Muscle layer of colon (tissue), 2 donors: Measurements from ENCODE around the gene VPS39.

Experiments
- H3K27ac ChIP-seq: one replicate; pipeline ENCODE4 v1.7.0; 2013; ENCODE audit warnings: low read depth, mild to moderate bottlenecking, low read length, moderate library complexity
- H3K27me3 ChIP-seq, 2 donors: one replicate each; pipeline ENCODE4 v1.7.0; 2013; ENCODE audit warnings: low read length in 2 of 2, mild to moderate bottlenecking in 2 of 2; ENCODE audit not compliant: insufficient read depth in 2 of 2, control insufficient read depth in 1 of 2
- H3K36me3 ChIP-seq: one replicate; pipeline ENCODE4 v1.7.0; 2013; ENCODE audit warnings: mild to moderate bottlenecking, low read length; ENCODE audit not compliant: insufficient read depth
- H3K4me1 ChIP-seq: one replicate; pipeline ENCODE4 v1.7.0; 2013; ENCODE audit warnings: mild to moderate bottlenecking, low read length; ENCODE audit not compliant: insufficient read depth
- H3K4me3 ChIP-seq, 2 donors: one replicate each; pipeline ENCODE4 v1.7.0; 2013; ENCODE audit warnings: low read length in 2 of 2, low read depth in 1 of 2, mild to moderate bottlenecking in 1 of 2, moderate library complexity in 1 of 2
- H3K9ac ChIP-seq: one replicate; pipeline ENCODE4 v1.7.0; 2013; ENCODE audit warnings: low read length
- H3K9me3 ChIP-seq: one replicate; pipeline ENCODE4 v1.7.0; 2013; ENCODE audit warnings: mild to moderate bottlenecking, low read length
- donor health status: abdominal sarcoma.
- donor health status: Adenocarcinoma of cecum.

Gene VPS39

GRCh38 chr15:42218953-42219592, 11.0 kb upstream of the VPS39 start:
- no peaks in the 10 kb centered on the region for H3K4me1 ChIP-seq
- H3K27me3 ChIP-seq, result no peaks in the 10 kb centered on the region
- no peaks in the 10 kb centered on the region for H3K9me3 ChIP-seq
- H3K27ac ChIP-seq, result no peak overlapping the region
- H3K4me3 ChIP-seq, result no peak overlapping the region
- peaks cover 39% of the 10 kb centered on the region for H3K36me3 ChIP-seq
- no peak overlapping the region for H3K9ac ChIP-seq

- Histone ChIP-seq H3K4me1 (no peaks in the 10 kb centered on the region), H3K36me3 (peaks cover 37% of the 10 kb centered on the region), H3K9me3 (no peaks in the 10 kb centered on the region), H3K4me3 (no peak overlapping the region), H3K27ac (no peak overlapping the region), H3K27me3 (no peaks in the 10 kb centered on the region), H3K9ac (no peak overlapping the region)
Measured at GRCh38 chr15:42217568-42217967, 9.5 kb upstream of the VPS39 start.

GRCh38 chr15:42215913-42216829, 8.1 kb upstream of the VPS39 start:
- Histone ChIP-seq H3K4me1 (no peaks in the 10 kb centered on the region), H3K9me3 (no peaks in the 10 kb centered on the region), H3K27me3 (no peaks in the 10 kb centered on the region), H3K9ac (no peak overlapping the region), H3K36me3 (peaks cover 48% of the 10 kb centered on the region), H3K4me3 (no peak overlapping the region), H3K27ac (no peak overlapping the region)

GRCh38 chr15:42214600-42214999, 6.5 kb upstream of the VPS39 start:
- H3K9me3 ChIP-seq, result no peaks in the 10 kb centered on the region
- no peak overlapping the region for H3K4me3 ChIP-seq
- peaks cover 48% of the 10 kb centered on the region for H3K36me3 ChIP-seq
- H3K4me1 ChIP-seq, result no peaks in the 10 kb centered on the region
- H3K27ac ChIP-seq, result no peak overlapping the region
- H3K27me3 ChIP-seq, result no peaks in the 10 kb centered on the region
- no peak overlapping the region for H3K9ac ChIP-seq

- no peak overlapping the region for H3K4me3 ChIP-seq
- H3K9me3 ChIP-seq, result no peaks in the 10 kb centered on the region
- H3K36me3 ChIP-seq, result peaks cover 38% of the 10 kb centered on the region
- no peak overlapping the region for H3K27ac ChIP-seq
- no peaks in the 10 kb centered on the region for H3K27me3 ChIP-seq
- H3K9ac ChIP-seq, result no peak overlapping the region
- H3K4me1 ChIP-seq, result no peaks in the 10 kb centered on the region
Measured at GRCh38 chr15:42213511-42213910, 5.4 kb upstream of the VPS39 start.

GRCh38 chr15:42210696-42211095, 2.6 kb upstream of the VPS39 start:
- Histone ChIP-seq H3K9me3 (no peaks in the 10 kb centered on the region), H3K4me1 (peaks cover 18% of the 10 kb centered on the region), H3K36me3 (peaks cover 21% of the 10 kb centered on the region), H3K4me3 (no peak overlapping the region), H3K27me3 (no peaks in the 10 kb centered on the region), H3K9ac (no peak overlapping the region), H3K27ac (no peak overlapping the region)

GRCh38 chr15:42206406-42206805, 1.7 kb downstream of the VPS39 start:
- Histone ChIP-seq H3K27me3 (no peaks in the 10 kb centered on the region), H3K4me3 (no peak overlapping the region), H3K9me3 (no peaks in the 10 kb centered on the region), H3K4me1 (peaks cover 18% of the 10 kb centered on the region), H3K27ac (no peak overlapping the region), H3K9ac (no peak overlapping the region), H3K36me3 (peaks cover 4% of the 10 kb centered on the region)

GRCh38 chr15:42203891-42204290, 4.2 kb downstream of the VPS39 start:
- Histone ChIP-seq H3K27me3 (no peaks in the 10 kb centered on the region), H3K36me3 (peaks cover 6% of the 10 kb centered on the region), H3K4me3 (no peak overlapping the region), H3K9ac (no peak overlapping the region), H3K4me1 (peaks cover 18% of the 10 kb centered on the region), H3K27ac (no peak overlapping the region), H3K9me3 (no peaks in the 10 kb centered on the region)

- no peaks in the 10 kb centered on the region for H3K27me3 ChIP-seq
- H3K4me1 ChIP-seq, result peaks cover 18% of the 10 kb centered on the region
- no peak overlapping the region for H3K27ac ChIP-seq
- peaks cover 12% of the 10 kb centered on the region for H3K36me3 ChIP-seq
- no peaks in the 10 kb centered on the region for H3K9me3 ChIP-seq
- H3K4me3 ChIP-seq, result no peak overlapping the region
- H3K9ac ChIP-seq, result no peak overlapping the region
Measured at GRCh38 chr15:42202653-42203052, 5.5 kb downstream of the VPS39 start.

GRCh38 chr15:42201801-42202200, 6.3 kb downstream of the VPS39 start:
- H3K27ac ChIP-seq, result no peak overlapping the region
- H3K4me1 ChIP-seq, result peaks cover 10% of the 10 kb centered on the region
- no peaks in the 10 kb centered on the region for H3K9me3 ChIP-seq
- H3K36me3 ChIP-seq, result peaks cover 16% of the 10 kb centered on the region
- H3K27me3 ChIP-seq, result no peaks in the 10 kb centered on the region
- no peak overlapping the region for H3K4me3 ChIP-seq
- no peak overlapping the region for H3K9ac ChIP-seq

GRCh38 chr15:42199126-42199525, 9.0 kb downstream of the VPS39 start:
- H3K9ac ChIP-seq, result no peak overlapping the region
- no peaks in the 10 kb centered on the region for H3K4me1 ChIP-seq
- H3K36me3 ChIP-seq, result peaks cover 16% of the 10 kb centered on the region
- H3K27ac ChIP-seq, result no peak overlapping the region
- H3K27me3 ChIP-seq, result no peaks in the 10 kb centered on the region
- H3K9me3 ChIP-seq, result no peaks in the 10 kb centered on the region
- no peak overlapping the region for H3K4me3 ChIP-seq
